ENCODE data around the gene PNISR. TPM values are rescaled to one million over a fixed set of nuclear protein-coding genes. Genes with fewer than 3 reads are reported as not detected.

Gene PNISR
- total and polyA plus RNA-seq, 12 donors, result 25.6 to 161 (median 90.3) TPM

DNA sequence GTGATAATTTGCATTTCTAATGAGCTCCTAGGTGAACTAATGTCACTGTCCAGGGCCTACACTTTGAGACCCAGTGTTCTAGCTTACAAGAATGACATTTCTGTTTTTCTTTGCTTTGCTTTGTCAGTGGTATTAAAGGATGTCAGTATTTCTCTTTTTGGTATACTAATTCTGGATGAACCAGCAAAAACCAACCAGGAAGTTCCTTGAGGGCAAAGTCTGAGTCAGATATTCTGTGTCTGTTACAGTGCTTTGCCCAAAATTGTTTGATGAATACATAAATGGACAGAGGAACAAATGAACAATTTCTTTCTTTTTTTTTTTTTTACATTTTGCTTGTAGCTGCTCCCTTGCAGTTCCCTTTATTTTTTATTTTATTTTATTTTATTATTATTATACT is 46.5 kb downstream of the PNISR start:
- Histone ChIP-seq H3K27ac (no peak overlapping the region), H3K36me3 (replicated peaks in 1 of 2) (no peaks in the 10 kb centered on the region), H3K4me1 (replicated peaks in 1 of 2) (no peaks in the 10 kb centered on the region), H3K9me3 (replicated peaks in 1 of 3) (no peaks in the 10 kb centered on the region), H3K4me3 (no peak overlapping the region), H3K27me3 (no peaks in the 10 kb centered on the region)
- intact Hi-C loops (cut with DNase I), result no loop called here
- TF ChIP-seq POLR2A (IDR thresholded peaks at IDR 0.05), result no peak
- TF ChIP-seq, protein P1, sequence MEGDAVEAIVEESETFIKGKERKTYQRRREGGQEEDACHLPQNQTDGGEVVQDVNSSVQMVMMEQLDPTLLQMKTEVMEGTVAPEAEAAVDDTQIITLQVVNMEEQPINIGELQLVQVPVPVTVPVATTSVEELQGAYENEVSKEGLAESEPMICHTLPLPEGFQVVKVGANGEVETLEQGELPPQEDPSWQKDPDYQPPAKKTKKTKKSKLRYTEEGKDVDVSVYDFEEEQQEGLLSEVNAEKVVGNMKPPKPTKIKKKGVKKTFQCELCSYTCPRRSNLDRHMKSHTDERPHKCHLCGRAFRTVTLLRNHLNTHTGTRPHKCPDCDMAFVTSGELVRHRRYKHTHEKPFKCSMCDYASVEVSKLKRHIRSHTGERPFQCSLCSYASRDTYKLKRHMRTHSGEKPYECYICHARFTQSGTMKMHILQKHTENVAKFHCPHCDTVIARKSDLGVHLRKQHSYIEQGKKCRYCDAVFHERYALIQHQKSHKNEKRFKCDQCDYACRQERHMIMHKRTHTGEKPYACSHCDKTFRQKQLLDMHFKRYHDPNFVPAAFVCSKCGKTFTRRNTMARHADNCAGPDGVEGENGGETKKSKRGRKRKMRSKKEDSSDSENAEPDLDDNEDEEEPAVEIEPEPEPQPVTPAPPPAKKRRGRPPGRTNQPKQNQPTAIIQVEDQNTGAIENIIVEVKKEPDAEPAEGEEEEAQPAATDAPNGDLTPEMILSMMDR (IDR thresholded peaks at IDR 0.05), result no peak
- DNase-seq, result no peak

DNA sequence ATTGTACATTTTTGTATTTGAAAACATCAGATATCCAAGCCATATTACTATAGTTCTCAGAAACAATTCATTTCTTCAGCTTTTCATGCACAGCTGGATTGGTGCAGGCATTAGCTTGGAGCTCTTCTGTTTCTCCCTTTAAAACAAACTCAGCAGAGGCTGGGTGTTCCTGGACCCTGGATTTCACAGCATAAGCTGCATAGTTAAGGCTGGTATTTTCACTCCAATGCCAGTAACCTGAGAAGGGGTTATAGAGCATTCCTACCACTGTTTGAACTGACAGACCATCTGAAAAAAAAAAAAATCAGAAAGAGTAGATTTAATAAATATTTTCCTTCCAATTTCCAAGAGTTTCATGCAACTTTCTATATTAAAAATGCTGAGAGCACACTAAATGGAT is 55.6 kb downstream of the PNISR start:
- TF ChIP-seq, protein P1 (IDR thresholded peaks at IDR 0.05), result no peak
- no peak for TF ChIP-seq POLR2A (IDR thresholded peaks at IDR 0.05)
- H3K36me3 ChIP-seq (replicated peaks in 1 of 2), result peaks cover 0 to 9% of the 10 kb centered on the region in 2 donors
- DNase-seq, result no peak
- H3K27me3 ChIP-seq, result no peaks in the 10 kb centered on the region
- no peak overlapping the region for H3K4me3 ChIP-seq
- no peak overlapping the region for H3K27ac ChIP-seq
- no peaks in the 10 kb centered on the region for H3K4me1 ChIP-seq (replicated peaks in 1 of 2)
- H3K9me3 ChIP-seq (replicated peaks in 1 of 3), result no peaks in the 10 kb centered on the region
- intact Hi-C loops (cut with DNase I), result no loop called here

DNA sequence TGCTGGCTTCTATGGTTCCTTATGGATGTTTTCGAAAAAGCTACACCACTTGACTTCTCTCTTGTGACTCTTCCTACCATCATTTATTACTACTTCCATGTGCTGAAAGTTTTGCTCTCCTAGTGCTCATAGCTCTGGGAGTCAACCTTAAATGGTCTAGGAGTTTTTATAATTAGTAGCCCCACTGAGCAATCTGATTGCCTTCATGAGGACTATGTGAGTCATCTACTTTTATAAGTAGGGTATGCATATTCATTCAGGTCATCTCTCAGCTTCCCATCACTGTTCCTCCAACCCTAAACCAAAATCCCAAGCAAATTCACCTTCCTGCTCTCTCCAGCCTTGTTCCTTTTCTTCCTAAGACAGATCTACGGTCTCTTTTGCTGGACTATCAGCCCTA is 58.3 kb downstream of the PNISR start:
- no peak for DNase-seq
- WGBS, 4 donors, result 87 to 92% (median 91%) methylated on average over 2 of the region's 2 CpGs
- TF ChIP-seq POLR2A (IDR thresholded peaks at IDR 0.05), result no peak
- TF ChIP-seq, protein P1 (IDR thresholded peaks at IDR 0.05), result no peak

DNA sequence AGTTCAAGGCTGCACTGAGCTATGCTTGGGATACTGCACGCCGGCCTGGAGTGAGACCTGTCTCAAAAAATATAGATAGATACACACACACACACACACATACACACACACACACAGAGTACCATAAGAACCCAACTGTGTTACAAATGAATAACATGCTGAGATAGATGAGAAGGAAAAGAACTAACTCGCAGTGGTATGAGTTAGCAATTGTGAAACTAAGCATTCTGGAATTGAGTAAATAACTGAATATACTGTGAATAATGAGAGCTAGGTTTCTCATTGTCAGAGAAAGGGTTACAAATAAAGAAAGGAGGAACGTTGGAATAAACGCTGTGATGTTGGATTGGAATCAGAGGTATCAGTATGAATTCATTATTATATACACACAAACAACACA is 61.1 kb downstream of the PNISR start:
- DNase-seq, result no peak
- intact Hi-C loops (cut with DNase I), result no loop called here
- Histone ChIP-seq H3K27ac (no peak overlapping the region), H3K9me3 (replicated peaks in 1 of 3) (no peaks in the 10 kb centered on the region), H3K4me3 (no peak overlapping the region), H3K36me3 (replicated peaks in 1 of 2) (peaks cover 0 to 3% of the 10 kb centered on the region in 2 donors), H3K4me1 (replicated peaks in 1 of 2) (no peaks in the 10 kb centered on the region), H3K27me3 (no peaks in the 10 kb centered on the region)
- no peak for TF ChIP-seq POLR2A (IDR thresholded peaks at IDR 0.05)
- TF ChIP-seq, protein P1 (IDR thresholded peaks at IDR 0.05), result no peak
- 76 to 89% (median 82%) methylated on average over 5 of the region's 5 CpGs for WGBS, 4 donors

More for the DNA sequence above, 58.3 kb downstream of the PNISR start:
- no peaks in the 10 kb centered on the region for H3K4me1 ChIP-seq (replicated peaks in 1 of 2)
- H3K27me3 ChIP-seq, result no peaks in the 10 kb centered on the region
- H3K4me3 ChIP-seq, result no peak overlapping the region
- intact Hi-C loops (cut with DNase I), result no loop called here
- no peaks in the 10 kb centered on the region for H3K9me3 ChIP-seq (replicated peaks in 1 of 3)
- H3K36me3 ChIP-seq (replicated peaks in 1 of 2), result peaks cover 0 to 9% of the 10 kb centered on the region in 2 donors
- no peak overlapping the region for H3K27ac ChIP-seq
